ENCODE measurements around the gene CACNA2D3. TPM values are rescaled to one million over a fixed set of nuclear protein-coding genes. Genes with fewer than 3 reads are reported as not detected.

CACNA2D3 gene
- total RNA-seq, 1 donor from 2014 or later, result not detected

- Histone ChIP-seq H3K4me2 (peak overlapping the region; percentile 3), H3K9ac (no peak overlapping the region)
- H3K27ac Mint-ChIP-seq, result peak overlapping the region; percentile 16
Observed at GRCh38 chr3:54427941-54428871, 305.9 kb downstream of the CACNA2D3 start.

GRCh38 chr3:54432975-54433374 lies 310.6 kb downstream of the CACNA2D3 start:
- DNase-seq (ENCODE audit: low spot score), result no peak

More at GRCh38 chr3:54427941-54428871, 305.9 kb downstream of the CACNA2D3 start:
- Mint-ChIP-seq H3K36me3 (no peaks in the 10 kb centered on the region), H3K4me1 (peaks cover 36% of the 10 kb centered on the region), H3K4me3 (no peak overlapping the region), H3K9me3 (no peaks in the 10 kb centered on the region), H3K27me3 (ENCODE audit: insufficient read depth, low read depth) (peaks cover 4% of the 10 kb centered on the region)
- peak; percentile 80 for DNase-seq (ENCODE audit: low spot score)
- no peaks in the 10 kb centered on the region for H3F3A ChIP-seq (ENCODE audit: low read depth)
- H4K20me1 ChIP-seq (ENCODE audit: low read depth), result no peaks in the 10 kb centered on the region
- H3K9me3 ChIP-seq (ENCODE audit: low read depth), result no peaks in the 10 kb centered on the region
- H3K79me2 ChIP-seq (ENCODE audit: low read depth), result no peaks in the 10 kb centered on the region
- H2AFZ ChIP-seq (replicated peaks), result peak overlapping the region; percentile 9
- no peaks in the 10 kb centered on the region for H3K36me3 ChIP-seq
- H3K27ac ChIP-seq, result no peak overlapping the region
- TF ChIP-seq, protein P1, sequence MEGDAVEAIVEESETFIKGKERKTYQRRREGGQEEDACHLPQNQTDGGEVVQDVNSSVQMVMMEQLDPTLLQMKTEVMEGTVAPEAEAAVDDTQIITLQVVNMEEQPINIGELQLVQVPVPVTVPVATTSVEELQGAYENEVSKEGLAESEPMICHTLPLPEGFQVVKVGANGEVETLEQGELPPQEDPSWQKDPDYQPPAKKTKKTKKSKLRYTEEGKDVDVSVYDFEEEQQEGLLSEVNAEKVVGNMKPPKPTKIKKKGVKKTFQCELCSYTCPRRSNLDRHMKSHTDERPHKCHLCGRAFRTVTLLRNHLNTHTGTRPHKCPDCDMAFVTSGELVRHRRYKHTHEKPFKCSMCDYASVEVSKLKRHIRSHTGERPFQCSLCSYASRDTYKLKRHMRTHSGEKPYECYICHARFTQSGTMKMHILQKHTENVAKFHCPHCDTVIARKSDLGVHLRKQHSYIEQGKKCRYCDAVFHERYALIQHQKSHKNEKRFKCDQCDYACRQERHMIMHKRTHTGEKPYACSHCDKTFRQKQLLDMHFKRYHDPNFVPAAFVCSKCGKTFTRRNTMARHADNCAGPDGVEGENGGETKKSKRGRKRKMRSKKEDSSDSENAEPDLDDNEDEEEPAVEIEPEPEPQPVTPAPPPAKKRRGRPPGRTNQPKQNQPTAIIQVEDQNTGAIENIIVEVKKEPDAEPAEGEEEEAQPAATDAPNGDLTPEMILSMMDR (IDR thresholded peaks at IDR 0.05), result peak; percentile 98
- TF ChIP-seq EZH2phosphoT487 (IDR thresholded peaks at IDR 0.05), result no peak
- no peaks in the 10 kb centered on the region for H3K27me3 ChIP-seq
- peaks cover 16% of the 10 kb centered on the region for H3K4me1 ChIP-seq
- no peak overlapping the region for H3K4me3 ChIP-seq

DNA sequence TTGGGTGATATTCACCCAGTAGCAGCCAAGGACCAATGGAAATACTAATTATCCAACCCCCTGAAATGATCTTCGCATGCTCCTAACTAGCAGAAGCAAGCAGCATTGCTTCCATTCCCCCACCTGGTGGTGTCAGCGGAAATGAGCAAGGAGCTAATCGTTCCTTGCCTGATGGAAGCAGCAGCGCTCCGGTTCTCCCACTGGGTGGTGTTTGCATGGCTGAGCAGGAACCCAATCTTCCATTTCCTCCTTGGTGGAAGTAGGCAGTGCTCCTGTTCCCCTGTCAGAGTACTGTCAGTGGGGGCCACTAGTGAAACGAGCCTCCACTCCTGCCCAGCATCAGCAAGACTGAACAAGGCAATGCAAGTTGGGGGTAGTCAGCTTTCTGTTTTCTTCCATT lies 311.5 kb downstream of the CACNA2D3 start:
- Mint-ChIP-seq H3K36me3 (no peaks in the 10 kb centered on the region), H3K9me3 (no peaks in the 10 kb centered on the region), H3K4me1 (peaks cover 18% of the 10 kb centered on the region), H3K4me3 (no peak overlapping the region), H3K27me3 (ENCODE audit: insufficient read depth, low read depth) (peaks cover 2% of the 10 kb centered on the region), H3K27ac (no peak overlapping the region)
- Histone ChIP-seq H4K20me1 (ENCODE audit: low read depth) (no peaks in the 10 kb centered on the region), H3K27me3 (no peaks in the 10 kb centered on the region), H3K79me2 (ENCODE audit: low read depth) (no peaks in the 10 kb centered on the region), H3K9me3 (ENCODE audit: low read depth) (no peaks in the 10 kb centered on the region), H3K4me1 (peaks cover 5% of the 10 kb centered on the region), H2AFZ (replicated peaks) (peak overlapping the region; percentile 79), H3K4me2 (no peak overlapping the region), H3K36me3 (no peaks in the 10 kb centered on the region), H3K9ac (no peak overlapping the region), H3F3A (ENCODE audit: low read depth) (no peaks in the 10 kb centered on the region), H3K4me3 (no peak overlapping the region), H3K27ac (no peak overlapping the region)
- DNase-seq (ENCODE audit: low spot score), result peak; percentile 80
- TF ChIP-seq EZH2phosphoT487 (IDR thresholded peaks at IDR 0.05), result no peak
- TF ChIP-seq, protein P1 (IDR thresholded peaks at IDR 0.05), result peak; percentile 71

More at GRCh38 chr3:54432975-54433374, 310.6 kb downstream of the CACNA2D3 start:
- H3K9ac ChIP-seq, result no peak overlapping the region
- no peak overlapping the region for H3K4me2 ChIP-seq
- H3K9me3 Mint-ChIP-seq, result no peaks in the 10 kb centered on the region
- H3K4me3 ChIP-seq, result no peak overlapping the region
- H4K20me1 ChIP-seq (ENCODE audit: low read depth), result no peaks in the 10 kb centered on the region
- H2AFZ ChIP-seq (replicated peaks), result no peak overlapping the region
- H3K9me3 ChIP-seq (ENCODE audit: low read depth), result no peaks in the 10 kb centered on the region
- H3K4me3 Mint-ChIP-seq, result no peak overlapping the region
- no peaks in the 10 kb centered on the region for H3K36me3 Mint-ChIP-seq
- H3K27me3 Mint-ChIP-seq (ENCODE audit: insufficient read depth, low read depth), result peaks cover 2% of the 10 kb centered on the region
- H3K27me3 ChIP-seq, result no peaks in the 10 kb centered on the region
- no peak overlapping the region for H3K27ac Mint-ChIP-seq
- TF ChIP-seq EZH2phosphoT487 (IDR thresholded peaks at IDR 0.05) (no peak), EZH2 (IDR thresholded peaks at IDR 0.05) (no peak)
- TF ChIP-seq, protein P1 (IDR thresholded peaks at IDR 0.05), result no peak
- no peaks in the 10 kb centered on the region for H3K36me3 ChIP-seq
- peaks cover 26% of the 10 kb centered on the region for H3K4me1 Mint-ChIP-seq
- no peaks in the 10 kb centered on the region for H3K79me2 ChIP-seq (ENCODE audit: low read depth)
- H3F3A ChIP-seq (ENCODE audit: low read depth), result no peaks in the 10 kb centered on the region
- no peak overlapping the region for H3K27ac ChIP-seq
- peaks cover 6% of the 10 kb centered on the region for H3K4me1 ChIP-seq
